ENCODE measurements around the gene ZNF548. TPM values are rescaled to one million over a fixed set of nuclear protein-coding genes. Genes with fewer than 3 reads are reported as not detected.

Gene ZNF548
- total RNA-seq, 2 donors from 2014 or later: 6.6 to 7.5 TPM

- Histone ChIP-seq H3K27ac (no peak overlapping the region), H3K4me1 (no peaks in the 10 kb centered on the region), H3K9me3 (peaks cover 0 to 40% (median 0%) of the 10 kb centered on the region in 3 donors), H3K27me3 (no peaks in the 10 kb centered on the region), H3K36me3 (replicated peaks in 1 of 2; ENCODE audit: insufficient read depth in 1 of 2, low read depth in 2 of 2) (peaks cover 0 to 3% of the 10 kb centered on the region in 2 donors), H3K4me3 (no peak overlapping the region)
- ATAC-seq (no peak), DNase-seq (no peak)
- TF ChIP-seq POLR2A (IDR thresholded peaks at IDR 0.05): no peak
- TF ChIP-seq, protein P1, sequence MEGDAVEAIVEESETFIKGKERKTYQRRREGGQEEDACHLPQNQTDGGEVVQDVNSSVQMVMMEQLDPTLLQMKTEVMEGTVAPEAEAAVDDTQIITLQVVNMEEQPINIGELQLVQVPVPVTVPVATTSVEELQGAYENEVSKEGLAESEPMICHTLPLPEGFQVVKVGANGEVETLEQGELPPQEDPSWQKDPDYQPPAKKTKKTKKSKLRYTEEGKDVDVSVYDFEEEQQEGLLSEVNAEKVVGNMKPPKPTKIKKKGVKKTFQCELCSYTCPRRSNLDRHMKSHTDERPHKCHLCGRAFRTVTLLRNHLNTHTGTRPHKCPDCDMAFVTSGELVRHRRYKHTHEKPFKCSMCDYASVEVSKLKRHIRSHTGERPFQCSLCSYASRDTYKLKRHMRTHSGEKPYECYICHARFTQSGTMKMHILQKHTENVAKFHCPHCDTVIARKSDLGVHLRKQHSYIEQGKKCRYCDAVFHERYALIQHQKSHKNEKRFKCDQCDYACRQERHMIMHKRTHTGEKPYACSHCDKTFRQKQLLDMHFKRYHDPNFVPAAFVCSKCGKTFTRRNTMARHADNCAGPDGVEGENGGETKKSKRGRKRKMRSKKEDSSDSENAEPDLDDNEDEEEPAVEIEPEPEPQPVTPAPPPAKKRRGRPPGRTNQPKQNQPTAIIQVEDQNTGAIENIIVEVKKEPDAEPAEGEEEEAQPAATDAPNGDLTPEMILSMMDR (IDR thresholded peaks at IDR 0.05): no peak
- intact Hi-C loops (cut with DNase I): no loop called here
- WGBS, 2 donors: 83 to 97% methylated on average over 5 to 7 of the region's 7 CpGs
Measured at GRCh38 chr19:57441979-57442752, 52.5 kb downstream of the ZNF548 start.

DNA sequence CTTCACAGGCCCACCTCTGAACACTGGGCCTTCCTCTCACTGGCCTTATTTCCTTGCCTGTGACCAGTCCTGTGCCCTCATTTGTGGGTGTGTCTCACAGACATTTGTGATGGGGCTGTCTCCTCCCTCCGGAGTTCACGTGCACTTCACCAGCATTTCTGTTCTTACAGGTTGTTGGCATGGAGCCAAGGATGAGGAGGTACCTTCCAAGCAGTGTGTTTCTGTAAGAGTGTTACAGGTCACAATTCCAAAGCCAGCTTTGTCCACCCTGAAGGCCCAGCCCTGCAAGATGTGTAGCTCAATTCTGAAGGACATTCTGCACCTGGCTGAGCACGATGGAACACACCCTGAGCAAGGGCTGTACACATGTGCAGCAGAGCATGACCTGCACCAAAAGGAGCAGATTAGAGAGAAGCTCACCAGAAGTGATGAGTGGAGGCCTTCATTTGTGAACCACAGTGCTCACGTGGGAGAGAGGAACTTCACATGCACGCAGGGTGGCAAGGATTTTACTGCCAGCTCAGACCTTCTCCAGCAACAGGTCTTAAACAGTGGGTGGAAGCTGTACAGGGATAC, 53.6 kb downstream of the ZNF548 start:
- TF ChIP-seq, protein P1 (IDR thresholded peaks at IDR 0.05): no peak
- TF ChIP-seq POLR2A (IDR thresholded peaks at IDR 0.05): no peak
- intact Hi-C loops (cut with DNase I): no loop called here

GRCh38 chr19:57452307-57452706, 62.7 kb downstream of the ZNF548 start:
- TF ChIP-seq POLR2A (IDR thresholded peaks at IDR 0.05): no peak
- TF ChIP-seq, protein P1 (IDR thresholded peaks at IDR 0.05): no peak
- no peak for DNase-seq
- 82 to 90% methylated on average over 3 of the region's 3 CpGs for WGBS, 2 donors
- no peaks in the 10 kb centered on the region for H3K36me3 ChIP-seq (replicated peaks in 1 of 2; ENCODE audit: insufficient read depth in 1 of 2, low read depth in 2 of 2)
- H3K4me1 ChIP-seq: no peaks in the 10 kb centered on the region
- H3K27ac ChIP-seq: no peak overlapping the region
- peaks cover 0 to 13% (median 0%) of the 10 kb centered on the region in 3 donors for H3K9me3 ChIP-seq
- H3K4me3 ChIP-seq: no peak overlapping the region
- intact Hi-C loops (cut with DNase I): no loop called here
- H3K27me3 ChIP-seq: no peaks in the 10 kb centered on the region
- ATAC-seq: no peak

More for the DNA sequence above, 53.6 kb downstream of the ZNF548 start:
- DNase-seq (no peak), ATAC-seq (no peak)
- H3K9me3 ChIP-seq: peaks cover 0 to 40% (median 0%) of the 10 kb centered on the region in 3 donors
- H3K27me3 ChIP-seq: no peaks in the 10 kb centered on the region
- no peak overlapping the region for H3K27ac ChIP-seq
- no peaks in the 10 kb centered on the region for H3K4me1 ChIP-seq
- H3K36me3 ChIP-seq (replicated peaks in 1 of 2; ENCODE audit: insufficient read depth in 1 of 2, low read depth in 2 of 2): peaks cover 0 to 3% of the 10 kb centered on the region in 2 donors
- no peak overlapping the region for H3K4me3 ChIP-seq
- whole genome bisulfite sequencing, 2 donors: 78 to 81% methylated on average over 5 of the region's 5 CpGs

Other genes with a start within 250 kb of the ZNF548 start
- gene ZIM3, start 244.7 kb upstream of the ZNF548 start, total RNA-seq: not detected
- gene DUXA, start 222.4 kb upstream of the ZNF548 start, total RNA-seq: not detected
- 10 to 100 TPM; 17.1 to 35.0 TPM for gene ZNF264, start 198.4 kb upstream of the ZNF548 start, total RNA-seq
- not detected for gene AURKC, start 158.8 kb upstream of the ZNF548 start, total RNA-seq
- gene ZNF805, start 149.2 kb upstream of the ZNF548 start, total RNA-seq: 10 to 100 TPM in 1 of 2 donors, 1 to 10 TPM in 1; 8.8 to 13.8 TPM
- 10 to 100 TPM; 22.7 to 30.1 TPM for gene ZNF460, start 109.4 kb upstream of the ZNF548 start, total RNA-seq
- gene ZNF543, start 69.4 kb upstream of the ZNF548 start, total RNA-seq: 1 to 10 TPM in 1 of 2 donors, under 1 TPM in 1; 0.33 to 3.9 TPM
- 1 to 10 TPM; 2.9 to 4.0 TPM for gene ZNF304, start 38.6 kb upstream of the ZNF548 start, total RNA-seq
- gene TRAPPC2B, start 26.3 kb upstream of the ZNF548 start, total RNA-seq: 1 to 10 TPM; 2.6 to 8.6 TPM
- gene ZNF547, start 26.3 kb upstream of the ZNF548 start, total RNA-seq: 1 to 10 TPM in 1 of 2 donors, not detected in 1; 3.9 TPM
- 1 to 10 TPM; 3.6 to 9.1 TPM for gene ZNF17, start 21.3 kb downstream of the ZNF548 start, total RNA-seq
- gene ZNF749, start 45.5 kb downstream of the ZNF548 start, total RNA-seq: 10 to 100 TPM in 1 of 2 donors, 1 to 10 TPM in 1; 1.8 to 17.8 TPM
- gene VN1R1, start 67.3 kb downstream of the ZNF548 start, total RNA-seq: under 1 TPM in 1 of 2 donors, not detected in 1; 0.78 TPM
- gene ZNF772, start 87.7 kb downstream of the ZNF548 start, total RNA-seq: 1 to 10 TPM; 2.9 to 7.9 TPM
- 10 to 100 TPM in 1 of 2 donors, 1 to 10 TPM in 1; 8.6 to 21.3 TPM for gene ZNF419, start 97.9 kb downstream of the ZNF548 start, total RNA-seq
- gene ZNF773, start 110.1 kb downstream of the ZNF548 start, total RNA-seq: 1 to 10 TPM; 1.6 to 2.0 TPM
- 1 to 10 TPM in 1 of 2 donors, under 1 TPM in 1; 0.66 to 2.3 TPM for gene ZNF549, start 137.5 kb downstream of the ZNF548 start, total RNA-seq
- gene ZNF550, start 170.0 kb downstream of the ZNF548 start, total RNA-seq: 1 to 10 TPM; 4.9 to 5.7 TPM
- gene ZNF416, start 189.1 kb downstream of the ZNF548 start, total RNA-seq: 1 to 10 TPM in 1 of 2 donors, under 1 TPM in 1; 0.66 to 2.1 TPM
- 1 to 10 TPM in 1 of 2 donors, under 1 TPM in 1; 0.78 to 3.3 TPM for gene ZIK1, start 194.3 kb downstream of the ZNF548 start, total RNA-seq
- gene ZNF530, start 210.0 kb downstream of the ZNF548 start, total RNA-seq: 1 to 10 TPM in 1 of 2 donors, under 1 TPM in 1; 0.78 to 2.6 TPM
- 10 to 100 TPM in 1 of 2 donors, 1 to 10 TPM in 1; 6.6 to 10.9 TPM for gene ZNF134, start 224.4 kb downstream of the ZNF548 start, total RNA-seq
- gene ZNF211, start 243.3 kb downstream of the ZNF548 start, total RNA-seq: 1 to 10 TPM; 3.6 to 9.9 TPM